Parathyroid adenoma (tissue), 2 donors: ENCODE measurements around the gene ZNF239.

ENCODE experiments used
- H2AFZ ChIP-seq: fragments of 300-600 bp; sonication (generic); one replicate; pipeline ENCODE4 v1.7.0; 2017; ENCODE audit warnings: antibody characterized with exemption, mild to moderate bottlenecking
- H3K27ac ChIP-seq: fragments of 300-600 bp; sonication (generic); one replicate; pipeline ENCODE4 v1.7.0; 2017
- H3K27me3 ChIP-seq: fragments of 300-600 bp; sonication (generic); one replicate; pipeline ENCODE4 v1.7.0; 2017; ENCODE audit warnings: low read length; ENCODE audit not compliant: control insufficient read depth, insufficient read depth
- H3K36me3 ChIP-seq: fragments of 300-600 bp; sonication (generic); one replicate; pipeline ENCODE4 v1.7.0; 2017; ENCODE audit warnings: low read length; ENCODE audit not compliant: control insufficient read depth, insufficient read depth
- H3K4me1 ChIP-seq: fragments of 300-600 bp; sonication (generic); one replicate; pipeline ENCODE4 v1.7.0; 2017; ENCODE audit warnings: control low read depth
- H3K4me2 ChIP-seq: fragments of 300-600 bp; sonication (generic); one replicate; pipeline ENCODE4 v1.7.0; 2017; ENCODE audit warnings: low read length
- H3K4me3 ChIP-seq: fragments of 300-600 bp; sonication (generic); one replicate; pipeline ENCODE4 v1.7.0; 2017; ENCODE audit warnings: low read depth, low read length
- H3K79me2 ChIP-seq: fragments of 300-600 bp; sonication (generic); one replicate; pipeline ENCODE4 v1.7.0; 2017; ENCODE audit warnings: control low read depth
- H3K9ac ChIP-seq: fragments of 300-600 bp; sonication (generic); one replicate; pipeline ENCODE4 v1.7.0; 2017; ENCODE audit warnings: mild to moderate bottlenecking
- H3K9me3 ChIP-seq: fragments of 300-600 bp; sonication (generic); one replicate; pipeline ENCODE4 v1.7.0; 2017; ENCODE audit warnings: low read length; ENCODE audit not compliant: control insufficient read depth
- TF ChIP-seq, protein P1 (sequence below): fragments of 300-600 bp; sonication (generic); IDR thresholded peaks from one replicate; pipeline ENCODE4 v1.7.0; 2017; ENCODE audit warnings: antibody characterized with exemption, mild to moderate bottlenecking
- donor health status: primary hyperparathyroidism.

Gene ZNF239

GRCh38 chr10:43616697-43617370, 42.4 kb upstream of the ZNF239 start:
- Histone ChIP-seq H3K27me3 (no peaks in the 10 kb centered on the region), H3K36me3 (peaks cover 4% of the 10 kb centered on the region), H3K9ac (no peak overlapping the region), H3K4me1 (no peaks in the 10 kb centered on the region), H3K79me2 (no peaks in the 10 kb centered on the region), H2AFZ (no peak overlapping the region), H3K9me3 (no peaks in the 10 kb centered on the region), H3K4me3 (no peak overlapping the region), H3K4me2 (no peak overlapping the region), H3K27ac (no peak overlapping the region)
- TF ChIP-seq, protein P1, sequence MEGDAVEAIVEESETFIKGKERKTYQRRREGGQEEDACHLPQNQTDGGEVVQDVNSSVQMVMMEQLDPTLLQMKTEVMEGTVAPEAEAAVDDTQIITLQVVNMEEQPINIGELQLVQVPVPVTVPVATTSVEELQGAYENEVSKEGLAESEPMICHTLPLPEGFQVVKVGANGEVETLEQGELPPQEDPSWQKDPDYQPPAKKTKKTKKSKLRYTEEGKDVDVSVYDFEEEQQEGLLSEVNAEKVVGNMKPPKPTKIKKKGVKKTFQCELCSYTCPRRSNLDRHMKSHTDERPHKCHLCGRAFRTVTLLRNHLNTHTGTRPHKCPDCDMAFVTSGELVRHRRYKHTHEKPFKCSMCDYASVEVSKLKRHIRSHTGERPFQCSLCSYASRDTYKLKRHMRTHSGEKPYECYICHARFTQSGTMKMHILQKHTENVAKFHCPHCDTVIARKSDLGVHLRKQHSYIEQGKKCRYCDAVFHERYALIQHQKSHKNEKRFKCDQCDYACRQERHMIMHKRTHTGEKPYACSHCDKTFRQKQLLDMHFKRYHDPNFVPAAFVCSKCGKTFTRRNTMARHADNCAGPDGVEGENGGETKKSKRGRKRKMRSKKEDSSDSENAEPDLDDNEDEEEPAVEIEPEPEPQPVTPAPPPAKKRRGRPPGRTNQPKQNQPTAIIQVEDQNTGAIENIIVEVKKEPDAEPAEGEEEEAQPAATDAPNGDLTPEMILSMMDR = no peak

DNA sequence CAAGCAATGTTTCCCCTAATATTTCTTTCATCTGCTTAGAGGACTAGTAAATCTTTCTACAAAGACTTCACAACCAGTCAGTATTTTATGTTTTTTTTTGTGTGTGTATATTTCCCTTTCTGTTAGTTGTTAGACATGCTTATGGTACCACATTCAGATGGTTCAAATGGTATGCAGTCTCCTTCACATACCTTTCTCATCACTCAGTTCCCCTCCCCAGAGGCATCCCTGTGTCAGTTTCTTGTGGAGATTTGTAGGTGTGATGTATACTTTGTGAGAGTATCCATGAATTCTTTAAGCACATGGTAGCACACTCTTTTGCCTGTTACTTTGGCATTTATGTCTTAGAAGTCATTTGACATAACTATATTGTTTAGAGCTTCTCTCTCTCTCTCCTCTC, 36.2 kb upstream of the ZNF239 start:
- no peak overlapping the region for H3K4me2 ChIP-seq
- peaks cover 4% of the 10 kb centered on the region for H3K4me1 ChIP-seq
- no peak overlapping the region for H3K9ac ChIP-seq
- no peaks in the 10 kb centered on the region for H3K27me3 ChIP-seq
- H2AFZ ChIP-seq = no peak overlapping the region
- H3K4me3 ChIP-seq = no peak overlapping the region
- H3K79me2 ChIP-seq = no peaks in the 10 kb centered on the region
- no peak overlapping the region for H3K27ac ChIP-seq
- H3K36me3 ChIP-seq = no peaks in the 10 kb centered on the region
- H3K9me3 ChIP-seq = no peaks in the 10 kb centered on the region
- TF ChIP-seq, protein P1 = no peak

DNA sequence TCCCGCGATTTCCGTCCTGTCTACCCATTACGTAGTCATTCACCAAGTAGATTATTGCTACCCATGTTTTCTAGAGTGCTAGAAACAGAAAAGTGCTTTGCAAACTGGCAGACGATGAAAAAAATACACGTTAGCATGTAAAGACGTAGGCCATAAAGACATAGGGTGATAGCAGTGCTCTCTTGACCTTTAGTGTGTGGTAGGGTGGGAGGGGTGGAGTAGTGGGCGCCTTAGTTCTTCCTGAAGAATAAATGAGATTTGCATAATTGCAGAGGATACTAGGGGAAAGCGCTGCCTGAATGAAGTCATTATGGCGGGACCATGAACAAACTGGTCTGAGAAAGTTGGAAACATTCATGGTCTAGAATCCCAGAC, 32.8 kb upstream of the ZNF239 start:
- Histone ChIP-seq H3K27me3 (no peaks in the 10 kb centered on the region), H3K36me3 (no peaks in the 10 kb centered on the region), H3K4me1 (peaks cover 4% of the 10 kb centered on the region), H2AFZ (peak overlapping the region; percentile 95), H3K27ac (no peak overlapping the region), H3K9me3 (no peaks in the 10 kb centered on the region), H3K4me3 (peak overlapping the region; percentile 69), H3K4me2 (peak overlapping the region; percentile 83), H3K79me2 (no peaks in the 10 kb centered on the region), H3K9ac (no peak overlapping the region)
- TF ChIP-seq, protein P1 = no peak

GRCh38 chr10:43606323-43607198, 32.1 kb upstream of the ZNF239 start, which contains the start of gene ZNF485:
Gene ZNF485, plus strand, starts transcription at chr10:43606438. Its CDS starts 613 bp downstream, at chr10:43607051.
- TF ChIP-seq, protein P1 = no peak
- H3K27ac ChIP-seq = peak within 1 kb of the TSS; percentile 46

More at GRCh38 chr10:43606323-43607198, 32.1 kb upstream of the ZNF239 start, which contains the start of gene ZNF485:
- Histone ChIP-seq H3K4me2 (peak within 1 kb of the TSS; percentile 83), H3K4me3 (peak within 1 kb of the TSS; percentile 69), H3K9me3 (no peaks in the 10 kb centered on the region), H3K27me3 (no peaks in the 10 kb centered on the region), H3K4me1 (peaks cover 4% of the 10 kb centered on the region), H2AFZ (peak within 1 kb of the TSS; percentile 95), H3K79me2 (no peaks in the 10 kb centered on the region), H3K36me3 (no peaks in the 10 kb centered on the region), H3K9ac (no peak within 1 kb of the TSS)
